HG02571 (cell line): ENCODE measurements around the gene MYBL2.

ENCODE experiments used
- ATAC-seq: cut with Tn5 transposase; IDR thresholded peaks from one replicate; pipeline ENCODE4 v1.9.1; 2021; ENCODE audit warnings: mild to moderate bottlenecking, moderate library complexity; ENCODE audit not compliant: unreplicated experiment

Gene MYBL2

DNA sequence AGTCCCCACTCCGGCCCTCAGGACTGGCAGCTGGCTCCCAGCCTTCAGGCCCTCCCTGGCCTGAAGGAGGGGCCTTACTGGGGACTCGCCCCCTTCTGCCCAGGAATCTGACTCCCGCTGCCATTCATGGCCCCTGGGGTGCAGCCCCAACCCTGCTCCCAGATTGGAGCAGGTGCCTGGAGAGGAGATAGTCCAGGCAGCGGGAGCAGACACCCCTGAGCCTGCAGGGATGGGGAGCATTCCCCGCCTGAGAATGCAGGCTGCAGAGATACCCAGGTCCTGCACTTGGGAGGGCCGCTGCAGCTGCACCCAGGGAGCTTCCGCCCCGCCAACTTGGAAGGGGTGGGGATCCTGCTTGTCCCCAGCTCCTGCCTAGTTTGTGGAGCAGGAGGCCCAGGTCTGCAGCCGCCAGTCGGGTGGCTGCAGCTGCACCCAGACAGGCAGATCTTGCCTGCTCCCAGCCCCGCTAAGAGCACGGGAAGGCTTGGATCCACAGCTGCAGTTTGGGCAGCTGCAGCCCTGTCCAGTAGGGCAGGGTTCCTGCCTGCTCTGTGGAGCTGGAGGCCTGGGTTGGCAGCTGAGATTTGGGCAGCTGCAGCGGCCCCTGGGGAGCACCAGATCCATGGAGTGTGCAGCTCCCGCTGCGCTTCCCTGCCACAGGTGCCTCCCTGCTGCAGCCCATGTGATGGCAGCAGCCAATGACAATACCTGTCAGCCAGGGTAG lies 54.7 kb downstream of the MYBL2 start:
- no peak for ATAC-seq

DNA sequence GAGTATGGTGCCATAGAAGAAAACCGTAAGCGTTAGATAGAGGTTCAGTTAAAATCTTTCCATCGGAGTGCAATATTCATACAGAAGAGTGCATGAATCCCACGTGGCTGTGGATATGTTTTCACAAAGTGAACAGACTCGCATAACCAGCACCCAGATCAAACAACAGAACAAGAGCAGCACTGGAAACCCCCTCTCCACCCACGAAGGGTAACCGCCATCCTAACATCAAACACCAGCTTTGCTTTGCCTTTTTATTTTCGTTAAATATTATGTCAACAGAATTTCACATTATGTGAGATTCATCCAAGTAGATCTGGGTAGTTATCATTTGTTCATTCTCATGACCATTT lies 55.2 kb downstream of the MYBL2 start:
- no peak for ATAC-seq

GRCh38 chr20:43723186-43723585 lies 56.3 kb downstream of the MYBL2 start:
- no peak for ATAC-seq

GRCh38 chr20:43723735-43724134 lies 56.8 kb downstream of the MYBL2 start:
- no peak for ATAC-seq

DNA sequence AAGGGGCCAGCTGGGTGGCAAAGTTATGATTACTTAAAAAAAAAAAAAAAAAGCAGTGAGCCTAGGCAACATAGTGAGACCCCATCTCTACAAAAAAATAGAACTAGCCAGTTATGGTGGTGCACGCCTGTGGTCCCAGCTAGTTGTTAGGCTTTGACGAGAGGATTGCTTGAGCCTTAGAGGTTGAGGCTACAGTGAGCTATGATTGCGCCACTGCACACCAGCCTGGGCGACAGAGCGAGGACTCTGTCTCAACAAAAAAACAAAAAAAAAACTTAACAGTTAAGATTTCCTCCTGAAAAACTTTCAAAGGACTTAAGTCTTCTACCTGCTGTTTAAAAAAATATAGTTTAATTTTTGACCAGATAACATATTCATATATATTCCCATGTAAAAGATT lies 57.5 kb downstream of the MYBL2 start:
- ATAC-seq = no peak

DNA sequence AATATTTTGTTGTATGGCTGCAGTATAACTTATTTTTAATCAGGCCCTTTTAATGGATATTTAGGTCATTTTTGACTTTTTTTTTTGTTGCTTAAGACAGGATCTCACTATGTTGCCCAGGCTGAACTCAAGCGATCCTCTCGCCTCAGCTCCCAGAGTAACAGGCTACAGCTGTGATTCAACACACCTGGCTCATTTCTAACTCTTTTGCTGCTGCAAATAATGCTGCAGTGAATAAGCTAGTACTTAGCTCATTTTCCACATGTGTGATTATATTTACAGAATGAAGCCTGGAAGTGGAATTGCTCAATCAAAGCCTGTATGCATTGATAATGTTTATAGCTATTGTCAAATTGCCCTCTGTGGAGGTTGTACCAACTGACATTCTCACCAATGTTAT lies 58.8 kb downstream of the MYBL2 start:
- no peak for ATAC-seq

DNA sequence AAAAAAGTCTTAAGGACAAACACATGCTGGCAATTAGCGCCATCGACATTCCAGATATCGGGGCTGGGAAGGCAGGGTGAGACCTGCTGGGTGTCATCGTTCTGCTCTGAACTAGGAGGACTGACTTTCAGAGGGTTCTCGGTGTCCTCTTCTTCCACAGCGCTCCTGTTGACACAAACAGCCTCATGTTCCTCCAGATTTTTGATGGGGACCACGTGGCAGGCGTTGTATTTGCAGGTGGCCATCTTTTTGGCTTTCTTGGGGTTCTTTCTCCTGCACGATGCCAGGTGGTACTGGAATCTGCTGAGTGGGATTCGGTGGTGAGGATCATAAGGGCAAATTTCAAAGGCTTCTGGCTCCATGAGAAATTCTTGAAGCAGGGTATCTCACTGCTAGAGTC lies 59.4 kb downstream of the MYBL2 start:
- no peak for ATAC-seq

GRCh38 chr20:43726811-43727338 lies 60.0 kb downstream of the MYBL2 start, which contains the start of gene GTSF1L:
Gene GTSF1L (minus strand): TSS chr20:43727002. CDS start chr20:43726694, 308 bp downstream.
- no peak for ATAC-seq

DNA sequence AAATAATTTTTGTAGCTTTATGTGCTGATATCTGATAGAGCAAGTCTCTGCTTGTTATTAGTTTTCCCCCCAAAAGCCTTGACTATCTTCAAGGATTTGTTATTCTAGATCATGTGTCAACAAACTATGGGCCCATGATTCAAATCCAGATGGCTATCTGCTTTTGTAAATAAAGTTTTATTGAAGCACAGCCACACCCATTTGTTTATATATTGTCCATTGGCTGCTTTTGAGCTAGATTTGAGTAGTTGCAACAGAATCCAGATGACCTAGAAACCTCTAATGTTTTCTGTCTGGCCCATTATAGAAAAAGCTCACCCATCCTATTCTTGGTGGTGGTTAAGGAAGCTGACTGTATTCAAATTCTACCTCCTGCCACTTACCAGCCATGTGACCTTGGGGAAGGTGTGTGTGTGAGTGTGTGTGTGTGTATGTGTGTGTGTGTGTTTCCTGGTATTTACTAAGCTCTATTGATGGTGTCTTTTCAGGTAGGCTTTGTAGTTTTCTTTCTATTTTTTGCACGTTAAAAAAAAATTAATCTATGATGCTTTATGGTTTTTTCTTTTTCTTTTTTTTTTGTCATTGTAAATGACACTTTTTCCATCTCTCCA lies 61.2 kb downstream of the MYBL2 start:
- no peak for ATAC-seq

GRCh38 chr20:43728686-43729255 lies 61.9 kb downstream of the MYBL2 start:
- no peak for ATAC-seq

GRCh38 chr20:43731469-43731868 lies 64.6 kb downstream of the MYBL2 start:
- ATAC-seq = no peak

DNA sequence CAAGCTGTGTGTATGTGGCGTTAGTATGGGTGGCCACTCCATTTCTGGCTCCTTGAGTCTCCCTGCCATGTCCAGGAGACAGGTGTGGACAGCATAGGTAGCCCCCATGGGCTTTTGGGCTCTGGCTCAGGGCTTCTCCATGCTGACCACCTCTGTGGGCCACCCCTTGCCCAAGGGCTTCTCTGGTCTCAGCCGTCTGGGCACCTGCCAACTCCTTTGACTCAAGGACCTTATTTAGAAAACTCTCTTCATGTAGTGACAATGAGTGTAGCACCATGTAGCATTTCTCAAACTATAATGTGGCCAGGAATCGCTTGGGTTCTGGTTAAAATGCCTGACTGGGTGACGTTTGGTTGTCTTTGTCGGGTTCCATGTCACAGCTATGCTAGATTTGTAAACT lies 65.0 kb downstream of the MYBL2 start:
- ATAC-seq = no peak

DNA sequence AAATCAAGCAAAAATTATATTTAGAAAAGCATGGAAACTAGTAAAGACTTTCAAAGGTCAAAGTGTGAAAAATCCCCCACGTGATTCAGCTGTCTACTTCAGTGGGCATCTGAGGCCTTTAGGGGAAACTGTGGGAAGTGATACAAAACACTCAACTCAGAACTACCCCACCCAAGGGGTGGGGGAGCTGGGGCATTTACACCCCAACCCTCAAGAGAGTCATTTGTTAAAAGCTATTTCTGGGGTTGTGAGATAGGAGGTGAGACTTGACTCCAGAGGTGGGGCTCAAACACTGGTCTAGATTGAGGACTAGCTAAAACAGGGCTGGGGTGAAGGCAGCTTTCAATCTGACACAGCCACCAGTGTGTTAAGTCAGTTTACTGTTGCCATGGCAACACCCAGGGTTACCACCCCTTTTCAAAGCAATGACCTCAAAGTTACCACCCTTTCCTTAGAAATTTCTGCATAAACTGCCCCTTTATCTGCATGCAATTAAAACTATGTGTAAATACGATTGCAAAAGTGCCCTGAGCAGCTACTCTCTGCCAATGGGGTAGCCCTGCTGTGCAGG lies 69.8 kb downstream of the MYBL2 start:
- ATAC-seq = peak; percentile 69

- no peak for ATAC-seq
Observed at GRCh38 chr20:43737925-43738324, 71.0 kb downstream of the MYBL2 start.

- no peak for ATAC-seq
Observed at GRCh38 chr20:43739148-43739749, 72.3 kb downstream of the MYBL2 start.

GRCh38 chr20:43740642-43741041 lies 73.7 kb downstream of the MYBL2 start:
- ATAC-seq = no peak

- no peak for ATAC-seq
Observed at GRCh38 chr20:43744151-43744611, 77.3 kb downstream of the MYBL2 start.

- no peak for ATAC-seq
Observed at GRCh38 chr20:43744966-43745730, 78.2 kb downstream of the MYBL2 start.

GRCh38 chr20:43746344-43747137 lies 79.6 kb downstream of the MYBL2 start:
- no peak for ATAC-seq

DNA sequence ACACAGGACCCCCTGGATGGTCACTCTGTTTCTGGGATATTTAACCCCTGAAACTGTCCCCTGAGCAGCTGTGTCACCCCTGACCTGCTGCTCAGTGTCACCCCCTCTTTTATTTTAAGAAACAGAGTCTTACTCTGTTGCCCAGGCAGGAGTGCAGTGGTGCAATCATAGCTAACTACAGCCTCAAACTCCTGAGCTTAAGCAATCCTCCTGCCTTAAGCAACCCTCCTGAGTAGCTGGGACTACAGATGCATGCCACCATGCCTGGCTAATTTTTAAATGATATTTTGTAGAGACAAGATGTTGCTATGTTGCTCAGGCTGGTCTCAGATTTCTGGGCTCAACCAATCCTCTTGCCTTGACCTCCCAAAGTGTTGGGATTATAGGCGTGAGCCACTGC lies 81.4 kb downstream of the MYBL2 start:
- no peak for ATAC-seq
